ENCODE results near the gene GAL3ST3. TPM values are rescaled to one million over a fixed set of nuclear protein-coding genes. Genes with fewer than 3 reads are reported as not detected.

GAL3ST3 gene
- total RNA-seq, 6 donors from 2014 or later = 2.4 TPM; not detected in 5

DNA sequence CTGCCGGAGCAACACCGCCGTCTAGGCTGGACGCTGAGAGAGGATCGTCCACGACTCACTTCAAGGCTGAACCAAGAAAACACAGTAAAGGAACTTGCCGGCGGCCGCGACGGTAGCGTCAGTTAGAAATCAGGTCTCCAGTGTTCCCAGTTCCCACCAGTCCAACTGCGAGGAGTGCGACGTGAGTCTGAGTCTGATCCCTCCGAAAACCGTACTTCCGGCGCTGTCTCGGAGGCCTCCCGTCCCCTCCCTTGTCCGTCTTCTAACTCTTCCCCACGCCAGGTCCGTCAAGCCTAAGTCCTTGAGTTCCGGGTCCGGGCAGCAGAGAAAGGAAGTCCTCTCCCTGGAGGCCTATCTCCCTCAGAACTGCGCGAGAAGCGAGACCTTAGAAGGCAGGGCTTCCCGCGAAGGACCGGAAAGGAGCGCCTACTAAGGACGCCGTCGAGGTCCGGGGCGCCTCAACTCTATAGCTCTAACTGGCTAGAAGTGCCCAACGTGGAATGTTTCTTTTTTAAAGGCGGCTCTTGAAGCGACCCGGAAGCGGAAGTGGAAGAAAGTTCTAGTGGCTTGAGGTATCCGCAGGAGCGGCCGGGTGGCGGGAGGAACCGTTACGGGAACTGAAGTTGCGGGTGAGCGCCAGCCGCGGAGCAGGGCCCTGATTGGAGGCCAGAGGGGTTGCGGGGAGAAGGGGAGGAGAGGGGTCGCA is 46.9 kb downstream of the GAL3ST3 start, which contains the start of the genes BANF1 and EIF1AD:
Gene BANF1, plus strand, starts transcription at position 562 of the 706 bp plus-strand sequence. CDS start 748 bp downstream, outside the sequence.
Gene EIF1AD, minus strand, starts transcription at position 216 of the 706 bp plus-strand sequence. CDS start 1,768 bp downstream, outside the sequence.
- 0 to 1% methylated on average over 50 to 55 of the region's 55 CpGs for WGBS, 2 donors
- peaks cover 24 to 51% (median 41%) of the 10 kb centered on the region in 4 donors for H3K36me3 ChIP-seq
- H3K27ac ChIP-seq = peak within 1 kb of the TSS; percentile 91 to 94 (median 94)
- H3K4me3 ChIP-seq = peak within 1 kb of the TSS; percentile 47 to 97 (median 76)
- H3K27me3 ChIP-seq = no peaks in the 10 kb centered on the region
- H3K9me3 ChIP-seq = no peaks in the 10 kb centered on the region
- peaks cover 13 to 26% (median 24%) of the 10 kb centered on the region in 4 donors for H3K4me1 ChIP-seq
- peak; percentile 96 to 98 for ATAC-seq (ENCODE audit: low FRiP score in 2 of 2)
- DNase-seq = peak in 1 of 2 donors; percentile 94
- TF ChIP-seq, protein P1, sequence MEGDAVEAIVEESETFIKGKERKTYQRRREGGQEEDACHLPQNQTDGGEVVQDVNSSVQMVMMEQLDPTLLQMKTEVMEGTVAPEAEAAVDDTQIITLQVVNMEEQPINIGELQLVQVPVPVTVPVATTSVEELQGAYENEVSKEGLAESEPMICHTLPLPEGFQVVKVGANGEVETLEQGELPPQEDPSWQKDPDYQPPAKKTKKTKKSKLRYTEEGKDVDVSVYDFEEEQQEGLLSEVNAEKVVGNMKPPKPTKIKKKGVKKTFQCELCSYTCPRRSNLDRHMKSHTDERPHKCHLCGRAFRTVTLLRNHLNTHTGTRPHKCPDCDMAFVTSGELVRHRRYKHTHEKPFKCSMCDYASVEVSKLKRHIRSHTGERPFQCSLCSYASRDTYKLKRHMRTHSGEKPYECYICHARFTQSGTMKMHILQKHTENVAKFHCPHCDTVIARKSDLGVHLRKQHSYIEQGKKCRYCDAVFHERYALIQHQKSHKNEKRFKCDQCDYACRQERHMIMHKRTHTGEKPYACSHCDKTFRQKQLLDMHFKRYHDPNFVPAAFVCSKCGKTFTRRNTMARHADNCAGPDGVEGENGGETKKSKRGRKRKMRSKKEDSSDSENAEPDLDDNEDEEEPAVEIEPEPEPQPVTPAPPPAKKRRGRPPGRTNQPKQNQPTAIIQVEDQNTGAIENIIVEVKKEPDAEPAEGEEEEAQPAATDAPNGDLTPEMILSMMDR (IDR thresholded peaks at IDR 0.05) = peak in 2 of 6 experiments; percentile 18 to 22
- TF ChIP-seq POLR2AphosphoS5 (IDR thresholded peaks at IDR 0.05) (peak; percentile 91 to 93), POLR2A (IDR thresholded peaks at IDR 0.05) (peak in 3 of 4 donors; percentile 51 to 74 (median 60)), EP300 (IDR thresholded peaks at IDR 0.05) (no peak)

DNA sequence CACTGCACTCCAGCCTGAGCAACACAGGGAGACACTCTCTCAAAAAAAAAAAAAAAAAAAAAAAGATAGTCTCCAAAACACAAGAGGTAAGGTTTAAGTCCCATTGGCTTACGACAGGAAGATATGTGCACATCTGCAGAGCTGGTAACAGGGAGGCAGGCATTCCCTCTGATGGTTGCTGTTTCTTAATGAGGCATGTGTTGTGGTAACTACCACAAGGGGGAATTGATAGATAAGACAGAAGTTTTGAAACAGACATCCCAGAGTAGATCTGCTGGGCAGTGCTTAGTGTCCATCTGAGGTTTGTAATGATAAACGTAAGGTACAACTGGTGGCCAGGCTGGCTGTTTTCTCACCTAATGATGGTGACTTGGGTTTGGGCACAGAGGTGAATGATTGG is 51.7 kb downstream of the GAL3ST3 start:
- peaks cover 24 to 40% (median 36%) of the 10 kb centered on the region in 4 donors for H3K36me3 ChIP-seq
- no peak for ATAC-seq (ENCODE audit: low FRiP score in 2 of 2)
- no peaks in the 10 kb centered on the region for H3K9me3 ChIP-seq
- peaks cover 4 to 16% (median 15%) of the 10 kb centered on the region in 4 donors for H3K4me1 ChIP-seq
- H3K27ac ChIP-seq = no peak overlapping the region
- no peak for DNase-seq
- TF ChIP-seq POLR2A (IDR thresholded peaks at IDR 0.05) = no peak
- TF ChIP-seq POLR2AphosphoS5 (IDR thresholded peaks at IDR 0.05) = no peak
- TF ChIP-seq, protein P1 (IDR thresholded peaks at IDR 0.05) = no peak
- TF ChIP-seq EP300 (IDR thresholded peaks at IDR 0.05) = no peak
- WGBS, 2 donors = 85 to 86% methylated on average over 2 of the region's 2 CpGs
- H3K27me3 ChIP-seq = no peaks in the 10 kb centered on the region
- no peak overlapping the region for H3K4me3 ChIP-seq

DNA sequence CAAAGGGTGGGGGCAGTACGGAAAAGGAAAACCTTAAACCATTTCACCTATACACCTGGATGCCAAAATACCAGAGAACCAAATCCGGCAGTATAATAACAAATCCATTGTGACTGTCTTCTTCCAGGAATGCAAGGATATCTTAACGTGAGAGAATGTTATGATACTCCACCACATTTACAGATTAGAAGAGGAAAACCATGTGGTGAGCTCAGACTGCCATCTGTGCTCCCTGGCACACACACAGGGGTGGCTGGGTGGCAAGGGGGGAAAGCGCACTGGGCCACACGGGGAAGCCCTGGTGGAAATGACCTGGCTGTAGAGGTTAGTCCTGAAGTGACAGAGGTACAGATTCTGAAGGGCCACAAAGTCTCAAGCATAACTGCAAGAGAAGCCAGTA is 56.9 kb downstream of the GAL3ST3 start:
- H3K4me1 ChIP-seq = no peaks in the 10 kb centered on the region
- ATAC-seq (ENCODE audit: low FRiP score in 2 of 2) = no peak
- no peak overlapping the region for H3K27ac ChIP-seq
- H3K27me3 ChIP-seq = no peaks in the 10 kb centered on the region
- WGBS, 2 donors = 85 to 92% methylated on average over 5 of the region's 5 CpGs
- H3K9me3 ChIP-seq = no peaks in the 10 kb centered on the region
- TF ChIP-seq, protein P1 (IDR thresholded peaks at IDR 0.05) = no peak
- TF ChIP-seq POLR2A (IDR thresholded peaks at IDR 0.05) (no peak), POLR2AphosphoS5 (IDR thresholded peaks at IDR 0.05) (no peak), EP300 (IDR thresholded peaks at IDR 0.05) (no peak)
- DNase-seq = no peak
- H3K36me3 ChIP-seq = peaks cover 0 to 9% (median 3%) of the 10 kb centered on the region in 4 donors
- H3K4me3 ChIP-seq = no peak overlapping the region

Other genes starting within 250 kb of the GAL3ST3 start
- gene SNX32, start 215.2 kb downstream of the GAL3ST3 start, total RNA-seq = under 1 TPM in 2 of 6 donors, not detected in 4; 0.37 to 0.69 TPM
- 100 to 1,000 TPM; 358 to 813 (median 768) TPM for gene CFL1, start 191.0 kb downstream of the GAL3ST3 start, total RNA-seq
- 100 to 1,000 TPM in 1 of 6 donors, 10 to 100 TPM in 5; 41.5 to 182 (median 53.3) TPM for gene MUS81, start 188.7 kb downstream of the GAL3ST3 start, total RNA-seq
- 10 to 100 TPM; 28.8 to 79.6 (median 65.3) TPM for gene EFEMP2, start 176.4 kb downstream of the GAL3ST3 start, total RNA-seq
- gene CTSW, start 169.3 kb downstream of the GAL3ST3 start, total RNA-seq = 10 to 100 TPM in 3 of 6 donors, 1 to 10 TPM in 3; 2.1 to 20.7 (median 11.4) TPM
- gene FIBP, start 160.7 kb downstream of the GAL3ST3 start, total RNA-seq = 10 to 100 TPM; 46.8 to 77.7 (median 57.0) TPM
- gene CCDC85B, start 158.5 kb downstream of the GAL3ST3 start, total RNA-seq = 10 to 100 TPM; 19.9 to 69.7 (median 37.2) TPM
- gene FOSL1, start 148.8 kb downstream of the GAL3ST3 start, total RNA-seq = 10 to 100 TPM in 3 of 6 donors, 1 to 10 TPM in 3; 1.8 to 16.9 (median 8.2) TPM
- gene C11orf68, start 130.1 kb downstream of the GAL3ST3 start, total RNA-seq = 10 to 100 TPM; 11.5 to 42.4 (median 24.3) TPM
- 100 to 1,000 TPM in 1 of 6 donors, 10 to 100 TPM in 5; 60.3 to 111 (median 80.0) TPM for gene DRAP1, start 129.7 kb downstream of the GAL3ST3 start, total RNA-seq
- gene TSGA10IP, start 103.7 kb downstream of the GAL3ST3 start, total RNA-seq = under 1 TPM in 2 of 6 donors, not detected in 4; 0.17 to 0.92 TPM
- gene SART1, start 87.4 kb downstream of the GAL3ST3 start, total RNA-seq = 100 to 1,000 TPM in 2 of 6 donors, 10 to 100 TPM in 4; 44.4 to 201 (median 71.4) TPM
- 10 to 100 TPM; 22.8 to 37.4 (median 30.1) TPM for gene EIF1AD, start 47.0 kb downstream of the GAL3ST3 start, total RNA-seq
- 100 to 1,000 TPM in 2 of 6 donors, 10 to 100 TPM in 4; 32.5 to 201 (median 53.8) TPM for gene BANF1, start 46.7 kb downstream of the GAL3ST3 start, total RNA-seq
- 10 to 100 TPM; 12.6 to 68.1 (median 30.5) TPM for gene CST6, start 37.2 kb downstream of the GAL3ST3 start, total RNA-seq
- gene CATSPER1, start 22.7 kb downstream of the GAL3ST3 start, total RNA-seq = 1 to 10 TPM in 4 of 6 donors, under 1 TPM in 1, not detected in 1; 0.79 to 6.1 (median 3.0) TPM
- 100 to 1,000 TPM; 142 to 193 (median 173) TPM for gene SF3B2, start 3.2 kb upstream of the GAL3ST3 start, total RNA-seq
- gene PACS1, start 21.1 kb upstream of the GAL3ST3 start, total RNA-seq = 100 to 1,000 TPM in 1 of 6 donors, 10 to 100 TPM in 5; 39.8 to 123 (median 51.1) TPM
- 10 to 100 TPM; 24.1 to 41.0 (median 34.4) TPM for gene KLC2, start 208.5 kb upstream of the GAL3ST3 start, total RNA-seq
- gene RAB1B, start 219.5 kb upstream of the GAL3ST3 start, total RNA-seq = 100 to 1,000 TPM in 5 of 6 donors, 10 to 100 TPM in 1; 34.6 to 173 (median 122) TPM
- gene CNIH2, start 229.0 kb upstream of the GAL3ST3 start, total RNA-seq = 1 to 10 TPM in 4 of 6 donors, not detected in 2; 1.4 to 2.0 (median 1.6) TPM
- gene YIF1A, start 240.0 kb upstream of the GAL3ST3 start, total RNA-seq = 100 to 1,000 TPM in 1 of 6 donors, 10 to 100 TPM in 5; 25.1 to 107 (median 68.2) TPM
- gene TMEM151A, start 242.7 kb upstream of the GAL3ST3 start, total RNA-seq = 1 to 10 TPM in 1 of 6 donors, under 1 TPM in 1, not detected in 4; 0.29 to 1.9 TPM